GM18517 (cell line): ENCODE measurements around the gene NEK3.
"Not testable (repeated sequence)": the region's sequence is repeated elsewhere in the genome, so short reads cannot be mapped to it uniquely, and the experiment has no call there.

Source experiments
- ATAC-seq: cut with Tn5 transposase; IDR thresholded peaks from one replicate; pipeline ENCODE4 v1.9.1; 2021; ENCODE audit warnings: mild to moderate bottlenecking, moderate library complexity; ENCODE audit not compliant: unreplicated experiment

The NEK3 gene

DNA sequence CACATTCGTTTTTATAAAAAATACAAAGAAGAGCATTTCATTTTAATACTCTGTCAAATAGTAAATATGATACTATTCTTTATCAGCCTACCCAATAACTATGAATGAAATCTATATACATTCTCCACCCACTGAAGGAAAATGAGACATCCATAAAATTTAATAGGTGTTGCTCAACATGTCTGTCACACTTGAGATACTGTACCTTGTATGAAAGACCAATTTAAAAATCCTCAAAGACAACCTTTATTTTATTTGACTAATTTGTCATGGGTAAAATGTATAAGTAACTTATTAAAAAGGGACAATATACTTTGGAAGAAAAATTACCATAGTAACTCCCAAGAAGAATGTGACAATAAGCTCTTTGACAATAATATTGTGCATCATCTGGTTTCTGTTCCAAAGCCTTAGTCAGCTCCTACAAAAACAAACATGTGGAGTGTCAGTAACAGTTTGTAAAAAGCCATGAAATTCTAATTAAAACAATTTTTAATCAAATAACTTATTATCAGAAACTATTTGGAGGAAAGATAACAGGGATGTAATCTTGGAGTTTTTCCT, 11.5 kb upstream of the NEK3 start:
- not testable (repeated sequence) for ATAC-seq

GRCh38 chr13:52169839-52170238, 10.4 kb upstream of the NEK3 start:
- ATAC-seq: no peak

- no peak for ATAC-seq
Observed at GRCh38 chr13:52165411-52165810, 6.0 kb upstream of the NEK3 start.

DNA sequence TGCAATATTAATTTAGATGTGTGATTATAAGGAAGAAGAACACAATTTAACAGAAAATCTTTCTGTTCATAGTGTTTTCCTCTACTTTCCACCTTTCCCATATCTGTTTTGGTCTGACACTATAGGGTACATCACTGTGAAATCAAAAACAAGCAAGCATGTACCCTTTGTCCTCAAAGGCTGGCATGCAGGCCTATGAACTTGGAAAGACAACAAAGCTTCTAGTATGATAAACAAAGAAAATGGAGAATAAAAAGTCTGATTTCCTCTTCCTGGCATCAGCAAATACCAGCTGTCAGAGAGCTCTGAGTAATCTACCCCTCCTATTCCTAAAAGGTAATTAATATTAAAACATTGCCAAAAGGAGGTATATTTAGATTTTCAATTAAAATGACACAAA, 5.6 kb upstream of the NEK3 start:
- no peak for ATAC-seq

GRCh38 chr13:52163878-52164277, 4.5 kb upstream of the NEK3 start:
- ATAC-seq: not testable (repeated sequence)

DNA sequence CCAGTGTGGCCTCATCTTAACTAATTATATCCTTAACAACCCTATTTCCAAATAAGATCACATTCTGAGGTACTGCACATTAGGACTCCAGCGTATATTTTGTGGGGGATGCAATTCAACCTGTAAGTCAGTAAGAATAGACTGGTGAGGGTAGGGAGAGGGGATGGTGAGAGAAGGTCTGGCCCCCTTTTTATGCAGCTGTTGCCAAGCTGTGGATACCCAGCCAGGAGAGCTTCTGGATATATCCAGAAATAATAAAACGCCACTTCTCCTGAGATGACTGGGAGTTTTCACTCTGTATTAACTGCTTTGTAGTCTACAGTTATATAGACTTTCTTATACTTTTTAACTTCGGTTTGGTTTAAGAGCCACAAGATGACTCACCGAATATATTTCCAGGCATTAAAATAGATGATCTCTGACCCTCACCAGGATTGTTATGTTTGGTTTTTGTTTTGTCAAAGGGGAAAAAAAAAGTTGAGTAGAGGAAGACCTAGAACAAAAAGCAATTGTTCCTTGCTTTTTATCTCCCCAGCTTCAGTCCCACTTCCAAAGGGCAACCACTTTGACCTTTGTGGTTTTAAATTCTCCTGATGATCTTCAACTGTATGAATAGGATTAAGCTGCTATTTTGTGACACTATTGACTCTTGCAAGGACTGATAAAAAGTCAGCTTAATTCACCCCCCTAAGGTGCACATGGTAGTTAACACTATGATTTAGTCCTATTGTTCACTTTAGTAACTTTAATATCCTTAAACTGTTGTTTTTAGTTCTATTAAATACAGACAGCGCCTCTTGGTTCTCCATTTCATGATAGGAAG, 3.1 kb upstream of the NEK3 start:
- no peak for ATAC-seq

GRCh38 chr13:52161181-52161646, 1.8 kb upstream of the NEK3 start:
- ATAC-seq: no peak

GRCh38 chr13:52160506-52160905, 1.1 kb upstream of the NEK3 start:
- ATAC-seq: no peak

DNA sequence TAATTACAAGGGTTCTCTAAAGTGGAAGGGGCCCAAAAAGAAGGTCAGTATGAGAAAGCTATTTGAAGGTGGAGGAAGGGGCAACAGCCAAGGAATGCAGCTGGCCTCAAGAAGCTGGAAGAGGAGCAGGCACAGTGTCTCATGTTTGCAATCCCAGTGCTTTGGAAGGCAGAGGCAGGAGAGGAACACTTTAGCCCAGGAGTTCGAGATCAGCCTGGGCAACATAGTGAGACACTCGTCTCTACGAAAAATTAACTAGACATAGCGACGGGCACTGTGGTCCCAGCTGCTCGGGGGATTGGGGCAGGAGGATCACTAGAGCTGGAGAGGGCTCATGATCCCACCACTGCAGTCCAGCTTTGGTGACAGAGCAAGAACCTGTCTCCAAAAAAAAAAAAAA, 656 bp upstream of the NEK3 start:
- no peak for ATAC-seq

DNA sequence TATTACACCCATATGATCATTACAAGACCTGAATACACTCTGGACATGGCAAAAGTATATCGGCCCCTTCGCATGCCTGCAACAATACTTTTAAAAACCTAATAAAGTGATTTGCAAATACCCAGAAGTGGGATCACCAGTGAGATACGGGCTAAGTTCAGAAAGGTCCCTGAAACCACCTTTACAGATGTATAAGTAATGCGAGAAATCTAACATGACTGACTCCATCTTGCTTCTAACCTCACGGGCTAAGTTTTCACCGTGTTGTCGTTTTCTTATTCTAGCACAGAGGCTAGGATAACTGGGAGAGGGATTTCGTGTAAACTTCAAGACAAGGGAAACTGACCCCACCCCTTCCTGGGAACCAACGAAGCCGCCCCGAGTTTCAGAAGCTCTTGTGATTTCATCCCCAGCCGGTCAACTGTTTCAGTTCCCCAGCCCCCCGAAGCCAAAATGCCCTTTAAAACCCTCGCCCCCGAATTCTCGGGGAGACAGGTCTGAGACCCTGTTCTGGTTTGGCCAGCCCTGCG, 703 bp downstream of the NEK3 start:
- no peak for ATAC-seq

DNA sequence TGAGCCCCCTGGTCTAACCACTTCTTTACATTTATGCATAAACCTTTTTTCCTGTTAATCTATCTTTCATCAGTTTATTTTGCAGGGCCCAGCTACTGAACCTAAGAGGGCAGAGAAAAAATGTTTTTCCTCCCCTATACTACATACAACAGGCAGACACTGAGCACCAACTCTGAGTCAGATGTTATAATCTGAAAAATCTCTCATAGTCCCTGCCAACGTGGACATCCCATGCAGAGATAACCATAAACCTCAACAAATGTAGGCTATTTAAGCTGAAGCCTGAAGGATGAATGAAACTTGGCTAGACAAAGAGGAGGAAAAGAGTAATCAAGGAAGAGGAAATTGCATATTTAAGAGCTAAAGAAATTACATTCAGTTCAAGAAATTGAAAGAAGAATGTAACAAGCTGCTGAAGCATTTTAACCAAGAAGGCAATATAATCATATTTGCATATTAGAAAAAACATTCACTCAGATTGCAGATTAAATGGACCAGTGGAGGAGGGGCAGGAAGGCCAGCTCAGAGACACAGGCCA, 2.6 kb downstream of the NEK3 start:
- ATAC-seq: no peak

GRCh38 chr13:52155177-52155576, 4.2 kb downstream of the NEK3 start:
- ATAC-seq: no peak

- no peak for ATAC-seq
Observed at GRCh38 chr13:52147225-52147624, 12.2 kb downstream of the NEK3 start.

- no peak for ATAC-seq
Observed at GRCh38 chr13:52141299-52141698, 18.1 kb downstream of the NEK3 start.

DNA sequence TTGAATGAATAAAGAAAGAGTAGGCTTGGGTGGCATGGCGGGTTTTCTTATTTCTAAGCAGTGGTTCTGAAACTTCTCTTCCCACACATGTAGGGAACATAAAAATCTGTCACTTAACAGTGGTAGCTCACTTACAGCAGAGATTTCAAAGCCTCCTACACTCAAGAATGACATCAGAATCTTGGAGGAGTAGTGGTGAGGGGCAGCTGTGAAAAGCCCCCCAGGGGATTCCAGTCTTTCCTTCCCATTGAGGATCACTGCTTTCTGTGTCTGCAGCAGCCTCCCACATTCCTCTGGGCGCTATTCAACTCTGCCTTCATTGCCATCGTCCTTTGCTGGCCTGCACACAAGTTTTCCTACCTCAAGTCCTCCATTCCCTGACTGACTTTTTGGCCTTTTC, 21.9 kb downstream of the NEK3 start:
- ATAC-seq: no peak

- ATAC-seq: no peak
Observed at GRCh38 chr13:52136763-52137162, 22.6 kb downstream of the NEK3 start.

DNA sequence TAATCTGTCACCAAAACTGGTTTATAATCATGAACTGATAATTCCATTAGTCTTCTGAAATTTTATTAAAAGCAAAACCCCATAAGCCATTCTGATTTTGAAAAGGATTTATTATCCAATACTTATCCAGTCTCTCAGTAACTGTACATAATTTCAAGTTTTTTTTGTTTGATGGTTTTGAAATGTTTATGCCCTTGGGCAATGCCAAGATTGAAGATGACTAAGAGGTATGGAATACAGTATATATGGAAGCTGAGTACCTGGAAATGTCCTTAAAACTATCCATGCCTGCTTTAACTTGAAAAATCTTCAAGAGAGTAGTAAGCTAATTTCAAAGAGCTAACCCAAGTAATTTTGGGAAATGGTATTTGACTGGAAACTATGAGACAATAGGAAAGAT, 28.8 kb downstream of the NEK3 start:
- ATAC-seq: no peak

- ATAC-seq: peak; percentile 63
Observed at GRCh38 chr13:52128714-52129700, 30.4 kb downstream of the NEK3 start, which contains the start of gene NEK5. Gene NEK5 (minus strand): TSS chr13:52129073. CDS start chr13:52127482, 1,591 bp downstream.

- peak; percentile 47 for ATAC-seq
Observed at GRCh38 chr13:52127783-52128702, 31.4 kb downstream of the NEK3 start.

DNA sequence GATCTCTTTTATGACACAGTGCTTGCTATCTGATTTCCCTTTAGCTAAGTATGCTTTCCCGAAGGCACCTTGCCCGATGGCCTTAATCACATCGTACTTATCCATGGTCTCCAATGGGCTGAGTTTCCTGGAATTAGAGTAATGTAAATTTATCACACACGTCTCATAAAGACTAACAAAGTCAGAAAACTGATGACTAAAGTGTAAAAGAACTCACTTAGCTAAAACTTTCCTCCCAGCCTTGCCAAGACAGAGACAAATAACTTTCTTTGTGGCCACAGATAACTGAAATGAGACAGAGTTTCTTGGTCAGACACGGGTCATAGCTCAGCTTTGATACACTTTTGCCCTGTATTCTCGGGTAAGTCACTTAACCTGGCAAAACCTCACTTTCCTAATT, 32.0 kb downstream of the NEK3 start:
- ATAC-seq: no peak
